SK-N-SH treated with all-trans-retinoic acid at 6 μM for 48 hours (cell line): Measurements from ENCODE around the gene ADARB2.

ENCODE experiments used
- ATAC-seq: fragments of 200-7000 bp; cut with Tn5 transposase; 3 replicates; pipeline ENCODE4 v1.9.1; 2020; ENCODE audit warnings: mild to moderate bottlenecking, moderate library complexity
- ARNTL ChIP-seq: fragments of 450-650 bp; formaldehyde crosslinking; IDR thresholded peaks from 2 replicates; pipeline ENCODE4 v1.5.0; 2020; ENCODE audit warnings: low read depth, mild to moderate bottlenecking, moderate library complexity, borderline replicate concordance
- BACH2 ChIP-seq: fragments of 250-450 bp; sonication (Bioruptor Pico); IDR thresholded peaks from 2 replicates; pipeline ENCODE4 v1.9.0; 2021; ENCODE audit warnings: mild to moderate bottlenecking, borderline replicate concordance
- CSDC2 ChIP-seq: fragments of 250-450 bp; sonication (Bioruptor Pico); IDR thresholded peaks from 2 replicates; pipeline ENCODE4 v1.5.0; 2020; ENCODE audit warnings: mild to moderate bottlenecking, moderate library complexity
- CSRNP3 ChIP-seq: fragments of 250-450 bp; sonication (Bioruptor Pico); IDR thresholded peaks from 2 replicates; pipeline ENCODE4 v1.5.1; 2021; ENCODE audit warnings: mild to moderate bottlenecking, moderate library complexity
- ESRRG ChIP-seq: fragments of 250-450 bp; sonication (Bioruptor Pico); IDR thresholded peaks from 2 replicates; pipeline ENCODE4 v1.6.1; 2021; ENCODE audit warnings: mild to moderate bottlenecking
- GLIS3 ChIP-seq: fragments of 250-450 bp; sonication (Bioruptor Pico); IDR thresholded peaks from 2 replicates; pipeline ENCODE4 v1.5.0; 2020; ENCODE audit warnings: mild to moderate bottlenecking, moderate library complexity
- ISL1 ChIP-seq: fragments of 250-450 bp; sonication (Bioruptor Pico); IDR thresholded peaks from 2 replicates; pipeline ENCODE4 v2.1.2; 2022; ENCODE audit warnings: mild to moderate bottlenecking, moderate library complexity
- OSR1 ChIP-seq: fragments of 250-450 bp; sonication (Bioruptor Pico); IDR thresholded peaks from 2 replicates; pipeline ENCODE4 v1.8.0; 2022; ENCODE audit warnings: moderate library complexity, mild to moderate bottlenecking, inconsistent platforms
- PATZ1 ChIP-seq: fragments of 250-450 bp; sonication (Bioruptor Pico); IDR thresholded peaks from 2 replicates; pipeline ENCODE4 v1.8.0; 2020; ENCODE audit warnings: mild to moderate bottlenecking, moderate library complexity, borderline replicate concordance
- POU6F1 ChIP-seq: fragments of 250-450 bp; sonication (Bioruptor Pico); IDR thresholded peaks from 2 replicates; pipeline ENCODE4 v1.8.0; 2021; ENCODE audit warnings: low read depth, mild to moderate bottlenecking, moderate library complexity, borderline replicate concordance
- PPARA ChIP-seq: fragments of 250-450 bp; sonication (Bioruptor Pico); IDR thresholded peaks from 2 replicates; pipeline ENCODE4 v1.5.0; 2020; ENCODE audit warnings: mild to moderate bottlenecking, borderline replicate concordance
- RARB ChIP-seq: fragments of 250-450 bp; sonication (Bioruptor Pico); IDR thresholded peaks from 2 replicates; pipeline ENCODE4 v1.8.0; 2021; ENCODE audit warnings: mild to moderate bottlenecking, moderate library complexity
- SNAI2 ChIP-seq: fragments of 250-450 bp; sonication (Bioruptor Pico); IDR thresholded peaks from 2 replicates; pipeline ENCODE4 v1.5.0; 2020; ENCODE audit warnings: mild to moderate bottlenecking, moderate library complexity
- TCF4 ChIP-seq: fragments of 250-450 bp; sonication (Bioruptor Pico); IDR thresholded peaks from 2 replicates; pipeline ENCODE4 v1.8.0; 2021; ENCODE audit warnings: mild to moderate bottlenecking, moderate library complexity, borderline replicate concordance
- TOX ChIP-seq: fragments of 250-450 bp; sonication (Bioruptor Pico); IDR thresholded peaks from 2 replicates; pipeline ENCODE4 v1.8.0; 2021; ENCODE audit warnings: mild to moderate bottlenecking, moderate library complexity, borderline replicate concordance
- TSHZ2 ChIP-seq: fragments of 250-450 bp; sonication (Bioruptor Pico); IDR thresholded peaks from 2 replicates; pipeline ENCODE4 v1.5.0; 2020; ENCODE audit warnings: mild to moderate bottlenecking, moderate library complexity
- ZC3H10 ChIP-seq: fragments of 250-450 bp; sonication (Bioruptor Pico); IDR thresholded peaks from 2 replicates; pipeline ENCODE4 v1.5.1; 2021; ENCODE audit warnings: mild to moderate bottlenecking, moderate library complexity
- ZFP3 ChIP-seq: fragments of 250-450 bp; sonication (Bioruptor Pico); IDR thresholded peaks from 2 replicates; pipeline ENCODE4 v1.5.0; 2020; ENCODE audit warnings: mild to moderate bottlenecking, moderate library complexity
- ZNF565 ChIP-seq: fragments of 450-650 bp; formaldehyde crosslinking; conservative IDR thresholded peaks from 2 replicates; pipeline ENCODE4 v1.5.0; 2020; ENCODE audit warnings: low read depth, mild to moderate bottlenecking, moderate library complexity
- ZNF70 ChIP-seq: fragments of 450-650 bp; formaldehyde crosslinking; IDR thresholded peaks from 2 replicates; pipeline ENCODE4 v1.5.0; 2020; ENCODE audit warnings: mild to moderate bottlenecking, moderate library complexity
- ZNF8 ChIP-seq: fragments of 450-650 bp; formaldehyde crosslinking; IDR thresholded peaks from 2 replicates; pipeline ENCODE4 v1.5.0; 2020; ENCODE audit warnings: mild to moderate bottlenecking, moderate library complexity

The ADARB2 gene

GRCh38 chr10:1151076-1152033, 586.0 kb downstream of the ADARB2 start:
- TF ChIP-seq ARNTL (CRISPR knock-in tag) (no peak), OSR1 (CRISPR knock-in tag) (no peak), GLIS3 (no peak), ZNF565 (no peak), POU6F1 (CRISPR knock-in tag) (no peak), ISL1 (CRISPR knock-in tag) (no peak), BACH2 (CRISPR knock-in tag) (no peak), PATZ1 (CRISPR knock-in tag) (no peak), CSDC2 (CRISPR knock-in tag) (no peak), TOX (CRISPR knock-in tag) (no peak), ZC3H10 (CRISPR knock-in tag) (no peak), ZNF70 (CRISPR knock-in tag) (no peak), ESRRG (CRISPR knock-in tag) (no peak), TSHZ2 (no peak), CSRNP3 (no peak), TCF4 (CRISPR knock-in tag) (no peak), RARB (CRISPR knock-in tag) (no peak), PPARA (CRISPR knock-in tag) (no peak), ZFP3 (no peak)
- ATAC-seq, result no peak

GRCh38 chr10:1150638-1150955, 586.7 kb downstream of the ADARB2 start:
- ATAC-seq, result no peak

More at GRCh38 chr10:1150638-1150955, 586.7 kb downstream of the ADARB2 start:
- TF ChIP-seq TOX (CRISPR knock-in tag) (no peak), PPARA (CRISPR knock-in tag) (no peak), GLIS3 (no peak), POU6F1 (CRISPR knock-in tag) (no peak), TSHZ2 (no peak), TCF4 (CRISPR knock-in tag) (no peak), RARB (CRISPR knock-in tag) (no peak), SNAI2 (CRISPR knock-in tag) (no peak), ZNF565 (no peak), CSDC2 (CRISPR knock-in tag) (no peak), ZFP3 (no peak), ISL1 (CRISPR knock-in tag) (no peak), OSR1 (CRISPR knock-in tag) (no peak), BACH2 (CRISPR knock-in tag) (no peak), ZNF8 (CRISPR knock-in tag) (no peak), ZNF70 (CRISPR knock-in tag) (no peak), ESRRG (CRISPR knock-in tag) (no peak), ARNTL (CRISPR knock-in tag) (no peak), ZC3H10 (CRISPR knock-in tag) (no peak)
